Measurements from ENCODE around the gene CIAO1. TPM values are rescaled to one million over a fixed set of nuclear protein-coding genes. Genes with fewer than 3 reads are reported as not detected.
"Not testable (repeated sequence)": the region's sequence is repeated elsewhere in the genome, so short reads cannot be mapped to it uniquely, and the experiment has no call there.

The CIAO1 gene
- 10 to 100 TPM; 66.8 to 71.9 (median 68.9) TPM for polyA plus RNA-seq (ENCODE audit: insufficient read length in 4 of 4)

GRCh38 chr2:96265840-96266679 is at the start of gene CIAO1, which contains the start of gene TMEM127:
TSS of gene CIAO1 (plus strand) at chr2:96266225. CDS start at chr2:96266351, 126 bp downstream.
TSS of gene TMEM127 (minus strand) at chr2:96265997. CDS start at chr2:96265381, 616 bp downstream.
- DNase-seq (ENCODE audit: low read depth in 4 of 4, low spot score in 3 of 4): peak; percentile 90 to 94 (median 94)

DNA sequence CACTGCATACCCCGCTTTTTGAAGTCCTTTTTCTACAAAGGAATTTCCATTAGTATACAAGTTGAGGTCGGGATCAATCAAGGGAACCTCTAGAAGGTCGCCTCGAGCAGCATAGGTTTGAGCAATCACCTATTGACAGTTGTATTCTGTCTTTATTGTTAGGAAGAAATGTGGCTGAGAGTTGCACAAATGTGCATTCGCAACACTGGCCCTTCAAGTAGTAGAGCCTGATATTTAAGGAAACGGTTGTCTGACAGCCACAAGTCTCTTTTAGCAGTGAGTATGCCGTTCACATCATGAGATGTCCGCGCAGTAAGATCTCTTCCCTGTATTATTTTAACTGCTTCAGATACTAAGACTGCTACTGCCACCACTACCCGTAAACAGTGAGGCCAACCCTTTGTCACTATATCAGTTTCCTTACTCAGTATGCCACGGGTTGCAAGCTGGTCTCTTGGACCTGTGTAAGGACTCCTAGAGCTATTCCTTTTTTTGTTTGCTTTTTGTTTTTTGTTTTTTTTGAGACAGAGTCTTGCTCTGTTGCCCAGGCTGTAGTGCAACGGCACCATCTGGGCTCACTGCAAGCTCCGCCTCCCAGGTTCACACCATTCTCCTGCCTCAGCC is 47.4 kb upstream of the CIAO1 start:
- DNase-seq (ENCODE audit: low read depth in 4 of 4, low spot score in 3 of 4): no peak

- DNase-seq (ENCODE audit: low read depth in 4 of 4, low spot score in 3 of 4): not testable (repeated sequence)
These were observed 46.1 kb upstream of the CIAO1 start for GRCh38 chr2:96219959-96220358.

DNA sequence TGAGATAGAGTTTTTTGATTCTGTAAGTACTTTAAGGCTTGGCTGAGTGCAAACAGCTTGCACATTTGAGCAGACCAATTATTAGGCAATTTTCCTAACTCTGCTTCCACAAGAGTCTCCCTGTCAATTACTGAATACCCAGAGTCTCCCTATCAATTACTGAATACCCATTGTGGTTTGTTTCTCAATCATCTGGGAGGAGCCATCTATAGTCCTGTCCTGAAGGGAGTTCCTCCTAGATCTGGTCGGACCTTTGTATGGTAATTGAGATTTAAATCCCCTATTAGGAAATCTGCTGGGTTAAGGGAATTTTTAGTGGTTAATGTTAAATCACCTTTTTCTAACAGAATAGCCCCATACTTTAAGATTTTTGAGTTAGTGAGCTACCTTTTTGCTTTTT is 44.9 kb upstream of the CIAO1 start:
- DNase-seq (ENCODE audit: low read depth in 4 of 4, low spot score in 3 of 4): not testable (repeated sequence)

DNA sequence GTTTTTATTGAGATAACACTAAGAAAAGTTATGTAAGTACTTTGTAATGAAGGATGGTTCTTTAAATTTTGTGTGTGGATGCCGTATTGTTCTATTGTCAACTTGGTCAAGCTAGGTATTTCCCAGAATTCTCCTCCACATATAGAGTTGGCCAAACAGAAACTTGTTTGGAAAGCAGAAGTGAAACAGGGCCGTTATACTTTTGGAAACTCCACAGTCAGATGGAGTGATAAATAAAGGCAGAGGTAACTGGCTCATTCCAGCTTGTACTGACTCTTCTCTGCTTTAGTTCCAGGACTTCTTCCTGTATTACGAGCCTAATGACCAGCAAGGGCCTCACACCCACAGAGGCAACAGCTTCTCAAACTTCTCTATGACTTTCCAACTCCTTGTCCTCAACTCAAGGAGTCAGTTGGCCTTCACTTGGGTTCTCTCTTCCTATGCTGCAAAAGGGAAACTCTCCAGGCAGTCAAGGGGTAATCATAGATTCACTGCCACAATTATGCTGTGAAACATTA is 41.0 kb upstream of the CIAO1 start:
- no peak for DNase-seq (ENCODE audit: low read depth in 4 of 4, low spot score in 3 of 4)

DNA sequence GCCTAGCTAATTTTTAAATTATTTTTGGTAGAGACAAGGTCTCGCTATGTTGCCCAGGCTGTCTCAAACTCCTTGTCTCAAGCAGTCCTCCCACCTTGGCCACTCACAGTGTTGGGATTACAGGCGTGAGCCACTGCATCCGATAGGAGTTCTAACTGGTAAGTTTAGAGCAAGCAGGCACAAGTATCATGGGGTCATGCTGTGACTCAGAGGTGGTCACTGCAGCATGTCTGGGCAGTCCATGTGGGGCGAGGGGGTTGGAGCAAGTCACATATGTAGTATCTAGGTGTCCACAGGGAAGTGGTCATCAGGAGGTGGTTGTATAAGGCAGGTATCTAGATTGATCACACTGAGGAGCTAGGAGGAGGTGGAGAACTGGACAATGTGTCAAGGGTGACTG is 34.7 kb upstream of the CIAO1 start:
- DNase-seq (ENCODE audit: low read depth in 4 of 4, low spot score in 3 of 4): no peak

DNA sequence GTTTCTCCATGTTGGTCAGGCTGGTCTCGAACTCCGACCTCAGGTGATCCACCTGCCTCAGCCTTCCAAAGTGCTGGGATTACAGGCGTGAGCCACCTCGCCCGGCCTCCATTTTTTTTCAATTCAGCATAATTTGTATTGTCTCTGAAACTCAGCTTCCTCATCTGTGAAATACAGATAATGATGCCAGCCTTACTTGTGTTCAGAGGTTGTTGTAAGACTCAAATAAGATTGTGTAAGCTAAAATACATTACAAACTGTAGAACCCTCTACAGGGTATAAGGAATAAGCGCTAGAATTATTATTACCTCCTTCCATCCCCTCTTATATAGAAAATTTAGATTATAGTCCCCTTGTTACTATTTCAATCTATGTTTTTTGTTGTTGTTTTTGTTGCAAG is 32.6 kb upstream of the CIAO1 start:
- no peak for DNase-seq (ENCODE audit: low read depth in 4 of 4, low spot score in 3 of 4)

DNA sequence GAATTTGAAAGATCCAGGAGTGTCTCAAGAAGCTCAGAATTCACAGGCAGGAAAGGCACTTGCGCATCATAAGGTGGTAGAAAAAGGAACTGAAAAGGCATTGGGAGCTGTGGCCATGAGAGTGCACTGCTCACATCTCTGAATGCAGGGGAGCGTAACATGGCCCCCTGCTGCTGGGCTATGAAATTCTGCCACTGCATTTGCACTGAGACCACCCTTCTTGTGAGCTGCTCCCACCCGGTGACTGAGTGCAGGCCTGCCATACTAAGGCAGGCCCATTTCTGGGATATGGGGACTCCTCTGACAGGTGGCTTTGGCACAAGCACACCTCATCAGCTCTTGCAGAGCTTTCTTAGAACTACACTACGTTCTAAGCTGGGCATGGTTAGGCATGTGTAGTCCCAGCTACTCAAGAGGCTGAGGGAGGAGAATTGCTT is 32.1 kb upstream of the CIAO1 start:
- DNase-seq (ENCODE audit: low read depth in 4 of 4, low spot score in 3 of 4): no peak

GRCh38 chr2:96236882-96237281 is 29.1 kb upstream of the CIAO1 start:
- DNase-seq (ENCODE audit: low read depth in 4 of 4, low spot score in 3 of 4): no peak

DNA sequence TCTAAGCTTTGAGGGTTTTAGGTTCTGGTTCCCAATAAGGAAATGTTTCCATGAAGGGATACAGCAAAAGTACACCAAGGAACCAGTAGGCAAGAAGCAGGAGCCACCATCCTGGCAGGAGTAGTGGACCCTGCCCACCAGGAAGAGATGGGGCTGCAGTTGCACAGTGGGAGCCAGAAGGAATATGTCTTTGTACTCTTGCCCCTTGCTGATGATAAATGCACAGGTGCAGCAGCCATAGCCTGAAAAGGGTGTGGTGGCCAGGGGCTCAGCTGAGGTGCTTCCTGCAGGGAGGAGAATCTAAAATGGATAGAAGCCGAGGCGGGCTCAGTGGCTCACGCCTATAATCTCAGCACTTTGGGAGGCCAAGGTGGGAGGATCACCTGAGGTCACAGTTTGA is 27.8 kb upstream of the CIAO1 start:
- no peak for DNase-seq (ENCODE audit: low read depth in 4 of 4, low spot score in 3 of 4)

DNA sequence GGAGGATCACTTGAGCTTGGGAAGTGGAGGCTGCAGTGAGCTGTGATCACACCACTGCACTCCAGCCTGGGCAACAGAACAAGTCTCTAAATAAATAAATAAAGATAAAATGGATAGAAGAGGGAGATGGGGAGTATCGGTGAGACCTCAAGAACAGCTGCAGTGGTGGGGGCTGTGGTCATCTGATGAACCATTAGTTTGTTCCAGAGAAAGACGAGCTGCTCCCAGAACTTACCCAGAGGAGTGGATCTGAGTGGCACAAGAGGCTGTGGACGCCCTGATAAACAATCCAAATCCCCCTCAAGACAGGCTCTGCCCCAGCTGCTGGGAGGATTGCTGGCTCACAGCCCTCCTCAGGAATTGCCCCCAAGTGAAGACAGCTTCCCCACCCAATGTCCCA is 26.9 kb upstream of the CIAO1 start:
- no peak for DNase-seq (ENCODE audit: low read depth in 4 of 4, low spot score in 3 of 4)

- no peak for DNase-seq (ENCODE audit: low read depth in 4 of 4, low spot score in 3 of 4)
These were observed 26.2 kb upstream of the CIAO1 start for GRCh38 chr2:96239745-96240264.

DNA sequence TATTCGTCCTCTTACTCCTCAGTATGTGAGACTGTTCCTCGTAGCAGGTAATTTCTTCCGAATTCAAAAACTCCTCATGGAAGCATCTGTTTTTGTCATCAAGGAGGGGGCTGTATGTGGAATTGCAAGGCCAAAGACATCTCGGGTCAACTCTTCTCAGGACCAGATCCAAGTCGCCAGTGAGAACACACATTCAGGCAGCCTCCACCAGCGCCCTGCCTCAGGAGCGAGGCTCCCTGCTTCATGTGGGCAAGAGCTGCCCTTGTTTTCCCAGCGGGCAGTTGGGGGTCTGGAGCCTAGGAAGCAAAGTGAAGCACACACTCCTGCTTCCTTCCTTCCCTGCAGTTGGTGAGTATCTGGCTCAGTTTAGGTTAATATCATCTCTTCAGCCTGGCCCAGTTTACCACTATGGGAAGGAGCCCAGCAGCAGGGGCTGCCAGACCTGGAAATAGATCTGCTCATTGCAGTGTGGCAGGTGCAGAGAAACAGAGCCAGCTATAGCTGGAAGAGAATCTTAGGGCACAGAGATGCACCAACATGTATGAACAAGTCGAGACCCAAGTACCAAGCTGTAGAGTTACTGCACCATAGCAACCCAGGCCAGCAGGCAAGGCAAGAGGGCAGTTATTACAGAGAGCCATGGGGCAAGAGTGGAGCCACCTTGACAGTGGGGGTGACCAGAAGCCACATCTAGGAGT is 25.5 kb upstream of the CIAO1 start:
- no peak for DNase-seq (ENCODE audit: low read depth in 4 of 4, low spot score in 3 of 4)

- no peak for DNase-seq (ENCODE audit: low read depth in 4 of 4, low spot score in 3 of 4)
These were observed 24.8 kb upstream of the CIAO1 start for GRCh38 chr2:96241227-96241626.

DNA sequence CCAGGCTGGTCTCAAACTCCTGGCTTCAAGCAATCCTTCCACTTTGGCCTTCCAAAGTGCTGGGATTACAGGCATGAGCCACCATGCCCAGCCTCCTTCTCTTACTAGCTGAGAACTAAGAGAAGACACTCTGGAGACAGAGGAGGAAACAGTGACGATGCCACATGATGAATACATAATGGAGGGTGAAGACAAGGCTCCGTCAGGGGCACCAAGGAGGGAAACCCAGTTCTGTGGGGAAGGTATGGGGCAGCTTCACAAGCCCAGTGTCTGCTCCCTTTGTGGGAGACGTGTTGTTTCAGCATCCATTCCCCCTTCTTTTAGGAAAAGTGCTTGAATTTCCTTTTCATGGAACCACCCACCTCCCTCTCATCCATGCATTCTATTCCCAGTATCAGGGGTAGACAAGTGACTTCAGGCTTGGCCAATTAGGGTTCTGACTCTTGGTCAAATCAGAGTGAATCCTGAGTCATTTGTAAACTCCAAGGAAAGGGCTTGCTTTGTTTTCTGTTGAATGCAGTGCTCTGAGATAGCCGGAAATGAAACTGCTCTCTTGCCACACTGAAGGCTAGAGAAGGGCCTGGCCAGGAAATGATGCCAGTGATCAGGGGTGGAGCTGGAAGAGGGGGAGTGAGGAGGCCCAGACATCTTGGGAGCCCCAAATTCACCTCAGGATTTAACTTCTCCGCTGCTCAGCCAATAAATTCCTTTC is 24.0 kb upstream of the CIAO1 start:
- no peak for DNase-seq (ENCODE audit: low read depth in 4 of 4, low spot score in 3 of 4)

- DNase-seq (ENCODE audit: low read depth in 4 of 4, low spot score in 3 of 4): no peak
These were observed 22.2 kb upstream of the CIAO1 start for GRCh38 chr2:96243843-96244242.

DNA sequence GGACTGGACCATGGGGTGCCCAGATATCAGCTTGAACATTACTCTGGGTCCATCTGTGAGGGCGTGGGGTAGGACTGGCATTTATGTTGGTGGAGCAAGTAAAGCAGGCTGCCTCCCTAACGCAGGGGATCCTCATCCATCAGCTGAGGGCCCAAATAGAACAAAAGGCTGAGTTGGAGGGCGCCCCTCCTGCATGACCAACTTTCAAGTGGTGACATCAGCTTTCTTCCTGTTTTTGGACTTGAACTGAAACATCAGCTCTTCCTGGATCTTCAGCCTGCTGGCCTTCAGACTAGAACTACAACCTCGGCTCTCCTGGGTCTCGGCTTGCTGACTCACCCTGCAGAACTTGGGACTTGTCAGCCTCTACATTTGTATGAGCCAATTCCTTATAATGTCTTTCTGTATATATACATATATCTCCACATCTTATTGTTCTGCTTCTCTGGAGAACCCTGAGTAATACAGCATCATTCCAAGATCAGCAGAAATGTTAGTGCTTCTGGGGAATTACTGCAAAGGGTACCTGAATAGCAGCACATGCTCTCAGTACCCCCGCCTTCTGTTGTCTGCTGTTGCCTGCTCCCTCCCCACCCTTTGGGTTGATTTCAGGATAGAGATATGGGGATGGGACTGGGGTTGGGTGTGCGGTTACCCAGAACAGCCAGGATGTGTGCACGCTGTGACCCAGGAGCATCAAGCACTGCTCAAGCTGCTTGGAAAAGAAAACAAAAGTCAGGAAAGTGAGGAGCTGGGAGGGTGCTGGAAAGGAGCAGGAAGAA is 20.2 kb upstream of the CIAO1 start:
- no peak for DNase-seq (ENCODE audit: low read depth in 4 of 4, low spot score in 3 of 4)

DNA sequence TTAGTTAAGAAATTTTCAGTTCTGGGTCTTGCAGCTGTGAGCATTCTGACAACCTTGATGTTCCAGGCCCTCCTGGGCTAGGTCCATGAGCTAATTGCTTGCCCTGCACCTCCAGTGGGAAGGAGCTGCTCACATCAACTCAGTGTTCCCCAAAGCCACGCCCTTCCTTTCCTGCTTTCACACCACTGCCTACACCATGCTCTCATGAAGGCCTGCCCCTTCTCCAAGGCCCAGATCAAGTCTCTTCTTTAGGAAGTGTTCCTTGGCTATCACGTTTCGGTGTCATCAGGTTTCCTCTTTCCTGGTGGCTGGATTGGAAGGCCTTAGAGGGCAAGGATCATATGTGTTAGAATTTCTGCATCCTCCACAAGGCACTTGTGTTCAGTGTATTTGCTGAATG is 19.0 kb upstream of the CIAO1 start:
- no peak for DNase-seq (ENCODE audit: low read depth in 4 of 4, low spot score in 3 of 4)

- no peak for DNase-seq (ENCODE audit: low read depth in 4 of 4, low spot score in 3 of 4)
These were observed 18.1 kb upstream of the CIAO1 start for GRCh38 chr2:96247896-96248295.

All from right renal pelvis (tissue), 4 donors.